Measurements from ENCODE around the gene ATP2A3. TPM values are rescaled to one million over a fixed set of nuclear protein-coding genes. Genes with fewer than 3 reads are reported as not detected.

The ATP2A3 gene
- total RNA-seq, 1 experiment from 2014 or later = 4.4 TPM

GRCh38 chr17:3974138-3974687 is 10.0 kb upstream of the ATP2A3 start:
- ChIA-PET CTCF (no interaction called here), POLR2A (ENCODE audit: unreplicated experiment) (interaction anchor here (0.5 kb wide), 1 partner anchor 337 kb away, joined by 5 read pairs; no protein-coding TSS in a partner anchor)
- intact Hi-C loops (cut with micrococcal nuclease; ENCODE audit: unreplicated experiment) = no loop called here
- H3K36me3 ChIP-seq (ENCODE audit: low read depth) = no peaks in the 10 kb centered on the region
- no peaks in the 10 kb centered on the region for H3K9me2 ChIP-seq (ENCODE audit: insufficient read depth)
- no peak overlapping the region for H3K4me2 ChIP-seq
- H3K4me3 ChIP-seq = no peak overlapping the region
- TF ChIP-seq CTCF (conservative IDR thresholded peaks at IDR 0.05) (no peak), EZH2 (IDR thresholded peaks at IDR 0.05; ENCODE audit: low read depth) (no peak)
- H2AFZ ChIP-seq = no peak overlapping the region
- DNase-seq = no peak
- BruUV-seq (replicated peaks) = no TSS peak
- no peak overlapping the region for H3K27ac ChIP-seq
- H3F3A ChIP-seq (ENCODE audit: insufficient read depth, low read depth) = no peaks in the 10 kb centered on the region
- no peaks in the 10 kb centered on the region for H4K20me1 ChIP-seq (ENCODE audit: insufficient read depth)
- no peaks in the 10 kb centered on the region for H3K4me1 ChIP-seq (replicated peaks; ENCODE audit: insufficient read depth)
- no peaks in the 10 kb centered on the region for H3K27me3 ChIP-seq (ENCODE audit: insufficient read depth, low read depth)
- H3K9me3 ChIP-seq (ENCODE audit: insufficient read depth, low read depth) = peaks cover 6% of the 10 kb centered on the region
- no peaks in the 10 kb centered on the region for H3K79me2 ChIP-seq (ENCODE audit: low read depth)

- intact Hi-C loops (cut with micrococcal nuclease; ENCODE audit: unreplicated experiment) = no loop called here
- no peak for DNase-seq
- H3F3A ChIP-seq (ENCODE audit: insufficient read depth, low read depth) = no peaks in the 10 kb centered on the region
- H3K9me3 ChIP-seq (ENCODE audit: insufficient read depth, low read depth) = peaks cover 6% of the 10 kb centered on the region
- no peaks in the 10 kb centered on the region for H3K27me3 ChIP-seq (ENCODE audit: insufficient read depth, low read depth)
- no peak overlapping the region for H2AFZ ChIP-seq
- no peak overlapping the region for H3K4me2 ChIP-seq
- BruUV-seq (replicated peaks) = no TSS peak
- H3K27ac ChIP-seq = no peak overlapping the region
- no peaks in the 10 kb centered on the region for H3K36me3 ChIP-seq (ENCODE audit: low read depth)
- no peak for TF ChIP-seq CTCF (conservative IDR thresholded peaks at IDR 0.05)
- H3K4me3 ChIP-seq = no peak overlapping the region
- ChIA-PET POLR2A (ENCODE audit: unreplicated experiment) (interaction anchor here (0.5 kb wide), 1 partner anchor 337 kb away, joined by 5 read pairs; no protein-coding TSS in a partner anchor), CTCF (no interaction called here)
- H3K4me1 ChIP-seq (replicated peaks; ENCODE audit: insufficient read depth) = no peaks in the 10 kb centered on the region
- no peaks in the 10 kb centered on the region for H4K20me1 ChIP-seq (ENCODE audit: insufficient read depth)
- no peaks in the 10 kb centered on the region for H3K79me2 ChIP-seq (ENCODE audit: low read depth)
- H3K9me2 ChIP-seq (ENCODE audit: insufficient read depth) = no peaks in the 10 kb centered on the region
These were observed 9.4 kb upstream of the ATP2A3 start for GRCh38 chr17:3973495-3974137.

GRCh38 chr17:3972931-3973330 is 8.7 kb upstream of the ATP2A3 start:
- Histone ChIP-seq H3K9me3 (ENCODE audit: insufficient read depth, low read depth) (peaks cover 6% of the 10 kb centered on the region), H4K20me1 (ENCODE audit: insufficient read depth) (no peaks in the 10 kb centered on the region), H3F3A (ENCODE audit: insufficient read depth, low read depth) (no peaks in the 10 kb centered on the region), H3K4me1 (replicated peaks; ENCODE audit: insufficient read depth) (no peaks in the 10 kb centered on the region), H3K4me2 (no peak overlapping the region), H3K79me2 (ENCODE audit: low read depth) (no peaks in the 10 kb centered on the region), H3K4me3 (no peak overlapping the region), H3K27me3 (ENCODE audit: insufficient read depth, low read depth) (no peaks in the 10 kb centered on the region), H3K36me3 (ENCODE audit: low read depth) (no peaks in the 10 kb centered on the region), H2AFZ (no peak overlapping the region), H3K9me2 (ENCODE audit: insufficient read depth) (no peaks in the 10 kb centered on the region), H3K27ac (no peak overlapping the region)
- CTCF ChIA-PET = no interaction called here
- BruUV-seq (replicated peaks) = no TSS peak
- TF ChIP-seq EZH2 (IDR thresholded peaks at IDR 0.05; ENCODE audit: low read depth) (no peak), CTCF (conservative IDR thresholded peaks at IDR 0.05) (no peak)
- POLR2A ChIA-PET (ENCODE audit: unreplicated experiment) = no interaction called here
- intact Hi-C loops (cut with micrococcal nuclease; ENCODE audit: unreplicated experiment) = no loop called here
- DNase-seq = no peak
